NCI-H526 treated with DMSO at 0.1 percent for 48 hours (cell line): ENCODE results near the gene TRIOBP.

Experiments used
- DNase-seq: peaks from one replicate; lab custom pipeline; 2025; lab: John Stamatoyannopoulos, UW

TRIOBP gene

DNA sequence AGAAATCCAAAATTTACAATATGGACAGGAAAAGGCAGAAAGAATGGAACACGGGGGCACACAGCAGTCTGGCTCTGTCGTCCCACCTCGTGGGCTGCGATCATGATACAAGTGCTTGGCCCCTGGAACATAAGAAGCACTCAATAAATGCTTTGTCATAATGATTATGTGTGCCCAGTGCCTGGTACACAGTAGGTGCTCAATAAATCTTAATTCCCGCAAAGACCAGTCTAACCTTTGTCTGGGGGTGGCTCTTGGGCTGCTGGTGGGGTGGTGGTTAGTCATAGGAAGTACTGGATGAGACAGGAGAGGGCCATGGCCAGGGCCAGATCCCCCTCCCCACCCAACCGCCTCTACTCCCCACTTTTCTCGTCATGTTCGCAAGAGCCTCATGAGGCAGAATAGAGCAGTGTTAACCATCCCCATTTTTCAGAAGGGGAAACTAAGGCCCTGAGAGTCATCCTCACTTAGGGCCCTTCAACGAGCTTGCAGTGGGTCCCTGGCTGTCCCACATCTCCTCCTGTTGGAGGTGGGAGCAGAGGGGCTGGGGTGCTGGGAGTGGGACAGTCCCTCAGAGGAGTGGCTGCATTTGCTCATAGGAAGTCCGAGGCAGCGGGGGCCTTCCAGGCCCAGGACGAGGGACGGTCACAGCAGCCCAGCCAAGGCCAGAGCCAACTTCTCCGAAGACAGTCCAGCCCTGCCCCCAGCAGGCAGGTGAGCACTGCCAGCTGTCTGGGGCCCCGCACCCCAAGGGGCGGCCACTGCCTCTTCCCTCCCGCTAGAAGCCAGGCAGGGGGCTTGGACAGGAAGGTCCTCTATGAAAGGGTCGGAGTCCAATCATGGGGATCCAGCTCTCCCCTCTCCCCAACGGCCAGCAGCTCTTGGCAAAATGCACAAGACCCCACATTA is 36.1 kb downstream of the TRIOBP start:
- DNase-seq, result no peak

DNA sequence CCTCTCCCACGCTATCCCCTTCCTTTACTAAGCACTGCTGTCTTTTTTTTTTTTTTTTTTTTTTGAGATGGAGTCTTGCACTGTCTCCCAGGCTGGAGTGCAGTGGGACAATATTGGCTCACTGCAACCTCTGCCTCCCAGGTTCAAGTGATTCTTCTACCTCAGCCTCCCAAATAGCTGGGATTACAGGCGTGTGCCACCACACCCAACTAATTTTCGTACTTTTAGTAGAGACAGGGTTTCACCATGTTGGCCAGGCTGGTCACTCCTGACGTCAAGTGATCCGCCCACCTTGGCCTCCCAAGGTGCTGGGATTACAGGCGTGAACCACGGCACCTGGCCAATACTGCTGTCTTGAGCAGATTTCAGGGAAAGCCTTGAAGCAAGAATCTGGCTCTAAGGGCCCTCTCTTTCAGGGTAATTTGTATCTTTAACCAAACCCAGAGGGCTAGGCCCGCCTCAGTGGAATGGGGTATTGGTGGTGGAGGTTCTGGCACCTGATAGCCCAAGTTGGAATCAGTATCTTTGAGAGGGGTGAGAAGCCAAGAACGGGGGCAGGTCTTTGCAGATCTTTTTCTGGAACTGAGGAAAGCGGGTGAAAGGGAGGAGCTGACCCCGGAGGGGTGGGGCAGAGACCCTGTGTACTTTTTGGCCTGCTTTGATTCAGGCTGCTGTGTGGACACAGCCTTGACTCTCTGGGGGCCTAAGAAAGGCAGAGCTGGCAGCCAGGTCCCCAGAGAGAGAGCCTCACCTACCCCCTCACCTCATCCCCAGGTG is 37.0 kb downstream of the TRIOBP start:
- DNase-seq, result no peak

DNA sequence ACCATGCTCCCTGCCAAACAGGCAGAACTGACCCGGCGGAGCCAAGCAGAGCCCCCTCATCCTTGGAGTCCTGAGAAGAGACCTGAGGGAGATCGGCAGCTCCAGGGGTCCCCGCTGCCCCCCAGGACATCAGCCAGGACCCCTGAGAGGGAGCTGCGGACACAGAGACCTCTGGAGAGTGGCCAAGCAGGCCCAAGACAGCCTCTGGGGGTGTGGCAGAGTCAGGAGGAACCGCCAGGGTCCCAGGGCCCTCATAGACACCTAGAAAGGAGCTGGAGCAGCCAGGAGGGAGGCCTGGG is 37.5 kb downstream of the TRIOBP start:
- no peak for DNase-seq

GRCh38 chr22:37734964-37735451 is 38.2 kb downstream of the TRIOBP start:
- no peak for DNase-seq

- DNase-seq, result no peak
Observed at GRCh38 chr22:37739035-37739434, 42.2 kb downstream of the TRIOBP start.

- no peak for DNase-seq
Observed at GRCh38 chr22:37739611-37740049, 42.8 kb downstream of the TRIOBP start.

DNA sequence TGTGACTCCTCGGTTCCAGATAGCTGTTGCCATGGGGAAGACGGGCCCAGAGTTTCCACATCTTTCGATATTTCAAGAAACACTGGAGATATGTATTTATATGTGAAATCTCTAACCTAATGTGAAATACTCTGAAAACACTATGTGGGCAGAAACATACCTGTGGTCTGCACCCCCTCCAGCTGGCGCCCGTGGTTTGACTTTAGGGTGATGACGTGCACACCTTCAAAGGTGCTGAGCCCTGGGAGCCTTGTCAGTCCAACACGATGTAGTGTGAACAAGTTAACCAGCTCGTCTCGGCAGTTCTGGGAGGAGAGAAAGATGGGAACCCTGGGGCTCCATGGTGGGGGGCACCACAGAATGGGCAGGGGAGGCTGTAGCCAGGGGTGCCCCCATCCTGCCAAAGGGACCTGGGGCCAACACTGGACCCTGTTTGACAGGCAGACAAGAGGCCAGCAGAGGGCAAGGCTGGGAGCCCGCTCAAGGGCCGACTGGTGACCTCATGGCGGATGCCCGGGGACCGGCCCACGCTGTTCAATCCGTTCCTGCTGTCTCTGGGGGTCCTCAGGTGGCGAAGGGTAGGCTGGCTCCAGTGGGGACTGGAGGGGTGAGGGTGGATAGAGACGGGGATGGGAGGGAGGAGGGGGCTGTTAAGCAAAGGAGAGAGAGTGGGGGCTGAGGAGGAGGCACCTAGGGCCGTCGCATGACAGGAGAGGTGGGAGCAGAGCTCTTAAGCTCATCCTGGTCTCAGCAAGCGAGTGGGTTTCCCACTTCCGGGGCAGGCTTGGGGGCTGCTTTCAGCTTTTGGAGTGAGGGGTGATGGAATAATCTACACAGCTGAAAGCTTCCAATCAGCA is 43.8 kb downstream of the TRIOBP start:
- no peak for DNase-seq

DNA sequence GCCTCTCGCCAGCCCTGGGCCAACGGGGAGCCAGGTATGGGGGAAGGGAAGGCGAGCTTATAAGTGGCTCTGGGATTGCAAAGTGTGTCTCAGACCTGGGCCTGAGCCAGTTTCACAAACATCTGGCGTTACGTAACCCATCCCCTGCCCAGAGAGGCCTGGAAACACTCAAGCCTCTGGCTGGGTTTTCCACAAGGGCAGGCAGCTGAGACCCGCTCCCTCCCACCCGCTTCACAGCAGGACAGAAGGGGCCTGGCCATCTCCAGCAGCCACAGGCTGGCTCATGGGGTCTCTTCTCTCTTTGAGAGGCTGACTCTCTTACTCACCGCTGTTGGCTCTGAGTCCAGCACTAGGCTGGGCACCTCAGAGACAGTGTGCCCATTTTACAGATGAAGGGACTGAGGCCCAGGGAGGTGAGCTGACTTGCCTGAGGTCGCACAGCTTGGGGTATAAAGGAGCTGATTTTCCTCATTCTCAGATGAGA is 44.5 kb downstream of the TRIOBP start:
- DNase-seq, result no peak

- no peak for DNase-seq
Observed at GRCh38 chr22:37742376-37743171, 45.7 kb downstream of the TRIOBP start.

DNA sequence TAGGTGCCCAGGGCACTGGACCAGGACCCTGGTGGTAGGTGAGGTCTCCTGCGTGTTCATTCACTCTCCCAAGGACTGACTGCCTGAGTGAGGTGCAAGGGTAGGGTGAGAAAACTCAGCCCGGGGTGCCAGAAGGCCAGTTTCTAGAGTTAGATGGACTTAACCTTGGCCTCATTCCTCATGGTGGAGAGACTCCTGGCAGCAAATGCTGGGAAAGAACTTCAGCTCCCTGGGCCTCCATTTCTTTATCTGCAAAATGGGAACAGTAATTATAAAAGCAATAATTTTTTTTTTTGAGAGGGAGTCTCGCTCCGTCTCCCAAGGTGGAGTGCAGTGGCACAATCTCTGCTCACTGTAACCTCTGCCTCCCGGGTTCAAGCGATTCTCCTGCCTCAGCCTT is 47.7 kb downstream of the TRIOBP start:
- no peak for DNase-seq

DNA sequence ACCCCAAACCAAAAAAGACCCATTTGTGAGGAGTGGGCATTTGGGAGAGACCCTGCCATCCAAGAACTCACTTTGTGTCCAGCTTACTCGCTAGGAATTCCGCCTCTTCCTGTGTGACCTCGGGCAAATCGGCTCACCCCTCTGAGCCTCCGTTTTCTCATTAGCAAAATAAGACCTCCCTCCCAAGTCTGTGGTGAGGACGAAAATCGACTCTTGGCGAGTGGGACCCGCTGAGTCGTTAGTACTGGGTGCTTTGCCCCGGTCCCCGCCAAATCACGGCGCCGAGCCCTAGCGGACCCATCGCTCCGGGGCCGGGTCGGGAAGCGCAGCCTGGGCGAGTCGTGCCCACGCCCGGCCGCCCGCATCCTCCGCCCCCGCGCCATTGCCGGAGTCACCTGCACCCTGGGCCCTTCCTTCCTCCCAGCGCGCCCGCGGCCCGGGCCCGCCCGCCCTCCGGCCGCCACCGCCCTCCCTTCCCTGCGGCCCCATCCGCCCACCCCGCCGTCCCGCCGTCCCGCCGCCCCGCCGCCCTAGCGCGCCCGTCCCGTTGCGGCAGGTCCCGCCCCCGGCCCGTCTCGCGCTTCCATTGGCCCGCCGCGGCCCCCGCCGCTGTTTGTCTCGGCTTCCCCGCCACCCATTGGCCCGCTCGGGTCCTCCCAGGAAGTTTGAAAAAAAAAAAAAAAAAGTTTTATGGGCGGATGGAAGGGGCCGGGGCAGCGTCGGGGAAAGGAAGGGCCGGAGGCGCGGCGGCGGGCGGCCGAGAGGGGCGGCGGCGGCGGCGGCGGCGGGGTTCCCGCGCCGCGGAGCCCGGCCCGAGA is 48.9 kb downstream of the TRIOBP start:
- peak; percentile 44 for DNase-seq

DNA sequence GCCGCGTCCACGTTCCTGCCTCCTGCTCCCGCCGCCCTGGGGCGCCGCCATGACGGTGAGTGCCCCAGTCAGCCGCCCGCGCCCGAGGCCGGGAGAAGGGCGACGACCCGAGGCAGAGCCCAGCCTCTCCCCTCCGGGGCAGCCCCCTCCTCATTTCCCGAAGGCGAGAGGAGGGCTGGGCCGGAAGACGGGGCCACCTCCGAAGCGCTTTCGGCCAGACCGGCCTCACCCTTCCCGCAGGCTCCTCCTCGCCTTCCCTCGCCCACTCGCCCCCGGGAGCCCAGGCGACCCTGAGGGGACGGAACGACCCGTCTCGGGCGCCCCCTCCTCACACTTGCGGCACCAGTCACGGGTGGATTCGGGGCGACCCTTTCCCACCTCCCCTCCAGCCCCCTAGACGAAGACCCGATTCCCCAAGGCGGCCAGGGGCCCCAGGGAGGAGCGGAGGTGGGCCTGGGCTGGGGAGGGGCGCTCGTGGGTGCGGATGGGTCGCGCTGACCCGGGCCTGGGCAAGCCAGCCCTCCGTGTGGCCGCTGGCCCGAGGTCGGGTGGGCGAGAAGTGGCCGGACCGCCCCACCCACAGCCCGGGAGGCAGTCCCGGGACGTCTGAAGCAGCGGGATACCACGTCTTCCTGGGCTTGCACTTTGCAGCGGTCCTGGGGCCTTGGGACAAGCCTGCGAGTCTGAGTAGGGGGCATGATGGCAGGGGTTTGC is 49.7 kb downstream of the TRIOBP start:
- DNase-seq, result no peak

GRCh38 chr22:37747080-37747714 is 50.3 kb downstream of the TRIOBP start:
- DNase-seq, result no peak

GRCh38 chr22:37747715-37748100 is 50.9 kb downstream of the TRIOBP start:
- DNase-seq, result no peak

- DNase-seq, result no peak
Observed at GRCh38 chr22:37748659-37749058, 51.8 kb downstream of the TRIOBP start.

GRCh38 chr22:37749226-37749625 is 52.4 kb downstream of the TRIOBP start:
- DNase-seq, result no peak

DNA sequence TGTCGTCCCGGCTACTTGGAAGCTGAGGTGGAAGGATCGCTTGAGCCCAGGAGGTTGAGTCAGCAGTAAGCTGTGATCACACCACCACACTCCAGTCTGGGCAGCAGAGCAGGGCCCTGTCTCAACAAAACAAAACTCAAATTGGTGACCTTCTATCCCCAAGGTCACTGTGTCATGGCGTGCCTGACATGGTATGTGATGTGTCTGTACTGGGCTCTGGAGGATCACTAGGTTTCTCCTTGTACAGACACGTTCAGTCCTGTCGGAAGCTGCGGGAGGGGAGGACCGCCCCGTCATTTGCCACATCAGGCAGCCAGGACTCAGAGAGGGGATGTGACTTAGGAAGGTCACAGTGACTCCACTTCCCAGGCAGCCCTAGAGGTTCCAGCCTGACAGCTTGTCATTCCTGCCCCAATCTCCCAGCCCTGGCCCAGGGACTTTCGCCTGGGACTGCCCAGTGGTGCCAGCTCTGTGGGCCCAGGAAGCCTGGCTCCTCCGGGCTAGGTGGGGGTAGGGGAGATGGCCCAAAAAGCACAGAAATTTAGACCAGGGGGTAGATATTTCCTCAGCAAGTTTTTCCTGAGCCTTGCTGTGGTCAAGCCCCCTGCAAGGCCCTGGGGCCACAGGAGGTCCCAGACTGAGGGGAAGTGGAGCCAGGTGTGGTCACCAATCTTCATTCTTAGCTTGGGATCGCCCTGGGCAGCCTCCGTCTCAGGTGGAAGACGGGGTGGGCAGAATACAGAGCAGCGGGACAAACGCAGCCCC is 53.2 kb downstream of the TRIOBP start:
- DNase-seq, result no peak

DNA sequence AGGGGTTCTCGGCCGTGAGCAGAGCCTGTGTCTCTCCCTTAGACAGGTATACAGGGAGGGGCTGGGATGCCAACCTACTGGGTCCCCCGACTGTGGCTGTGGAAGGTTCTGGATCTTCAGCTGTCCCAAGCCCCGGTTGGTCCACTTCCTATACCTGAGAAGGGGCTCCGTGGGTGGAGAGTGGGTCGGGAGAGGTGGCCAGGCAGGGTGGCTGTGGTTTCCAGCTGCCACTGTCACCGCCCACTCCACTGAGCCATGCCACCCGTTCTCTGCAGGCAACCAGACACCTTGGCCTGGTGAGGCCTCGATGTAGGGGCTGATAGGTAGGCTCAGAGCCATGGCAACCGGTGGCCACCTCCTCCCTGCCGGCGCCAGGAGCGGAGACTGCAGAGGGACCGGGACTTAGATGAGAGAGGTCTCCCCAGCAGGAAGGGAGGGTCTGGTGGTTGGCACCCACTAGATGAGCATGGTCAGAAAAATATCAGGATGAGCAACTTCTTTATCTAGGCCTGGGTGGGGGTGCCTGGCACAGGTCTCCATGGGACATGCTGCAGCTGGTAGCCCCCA is 53.8 kb downstream of the TRIOBP start:
- no peak for DNase-seq
